HCT116 (cell line): ENCODE data around the gene KLF3. TPM values are rescaled to one million over a fixed set of nuclear protein-coding genes. Genes with fewer than 3 reads are reported as not detected.

ENCODE experiments used
- ATAC-seq: fragments of 200-7000 bp; cut with Tn5 transposase; 2 replicates; pipeline ENCODE4 v1.9.1; 2020; ENCODE audit warnings: mild to moderate bottlenecking, moderate library complexity
- BruUV-seq: library from RNA; stranded (reverse); fragments of 400-500 nt; replicated peaks from 2 replicates; lab custom pipeline; 2021; lab: Mats Ljungman, UMichigan
- CTCF ChIA-PET: fragments of 300-600 bp; sonication (Branson Sonifier 250); formaldehyde crosslinking; loops from one replicate; lab custom pipeline; 2021; ENCODE audit warnings: antibody characterized with exemption; lab: Charles Lee
- POLR2A ChIA-PET: fragments of 300-600, 350-600 bp; sonication (Branson Sonifier 250); formaldehyde crosslinking; loops from one replicate; lab custom pipeline; 2021; ENCODE audit warnings: antibody characterized with exemption; lab: Charles Lee
- RAD21 ChIA-PET, 2 experiments: fragments of 300-600 bp; sonication (Branson Sonifier 250); formaldehyde crosslinking; loops; one replicate each; lab custom pipeline; 2023; ENCODE audit warnings: low total read pairs in 2 of 2; ENCODE audit not compliant: uncharacterized antibody in 2 of 2, unreplicated experiment in 2 of 2, low non-redundant PET in 1 of 2; lab: Charles Lee
- DNase-seq: peaks from one replicate; pipeline ENCODE4 v3.0.0-alpha.2; 2010; ENCODE audit warnings: low read depth, low spot score
- H2AFZ ChIP-seq: fragments of 200-600 bp; shearing (Covaris generic), sonication (generic); 2 replicates; pipeline ENCODE4 v1.6.1; 2017; ENCODE audit warnings: low read depth, mixed run types, mixed read lengths, antibody characterized with exemption, low read length; ENCODE audit not compliant: poor library complexity, severe bottlenecking
- H3K27ac ChIP-seq: 2 replicates; pipeline ENCODE4 v1.5.1; 2012; ENCODE audit warnings: low read depth, low read length
- H3K27me3 ChIP-seq: fragments of 200-600 bp; sonication (generic); 2 replicates; pipeline ENCODE4 v1.6.1; 2016; ENCODE audit warnings: mixed run types, low read length, mixed read lengths; ENCODE audit not compliant: insufficient read depth
- H3K36me3 ChIP-seq, 2 experiments: fragments of 200-500 bp in 1 of 2; fragments of 200-600 bp in 1 of 2; sonication (Bioruptor generic) in 1 of 2; sonication (generic) in 1 of 2; 2 replicates each; pipeline versions ENCODE4 v1.5.1 to v1.6.1; 2014 to 2016; ENCODE audit warnings: low read length in 2 of 2, inconsistent platforms in 1 of 2, mixed read lengths in 1 of 2, mixed run types in 1 of 2; ENCODE audit not compliant: insufficient read depth in 2 of 2, control insufficient read depth in 1 of 2
- H3K4me1 ChIP-seq, 2 experiments: fragments of 200-600 bp in 1 of 2; sonication (generic) in 1 of 2; 2 replicates each; pipeline versions ENCODE4 v1.5.1 to v1.6.1; 2012 to 2017; ENCODE audit warnings: low read length in 2 of 2, inconsistent platforms in 1 of 2, mild to moderate bottlenecking in 1 of 2, mixed read lengths in 1 of 2, mixed run types in 1 of 2, moderate library complexity in 1 of 2; ENCODE audit not compliant: insufficient read depth in 2 of 2, control insufficient read depth in 1 of 2
- H3K4me2 ChIP-seq: fragments of 200-600 bp; sonication (generic); 2 replicates; pipeline ENCODE4 v1.6.1; 2017; ENCODE audit warnings: mixed run types, low read length, mixed read lengths
- H3K4me3 ChIP-seq, 2 experiments: fragments of 200-600 bp in 1 of 2; sonication (generic) in 1 of 2; replicated peaks in 1 of 2; 2 replicates each; pipeline ENCODE4 v1.5.1; 2011 to 2016; ENCODE audit warnings: low read length in 2 of 2, control low read depth in 1 of 2, low read depth in 1 of 2, mild to moderate bottlenecking in 1 of 2, mixed read lengths in 1 of 2, mixed run types in 1 of 2
- H3K79me2 ChIP-seq: fragments of 200-600 bp; sonication (generic); 2 replicates; pipeline ENCODE4 v1.6.1; 2017; ENCODE audit warnings: mild to moderate bottlenecking, mixed run types, low read length, moderate library complexity, mixed read lengths; ENCODE audit not compliant: insufficient read depth
- H3K9ac ChIP-seq: fragments of 200-600 bp; sonication (generic); 2 replicates; pipeline ENCODE4 v1.6.1; 2016; ENCODE audit warnings: low read length, mixed read lengths
- H3K9me2 ChIP-seq: fragments of 200-600 bp; sonication (generic), shearing (Covaris generic); 2 replicates; pipeline ENCODE4 v1.6.1; 2017; ENCODE audit warnings: mixed run types, mild to moderate bottlenecking, moderate library complexity; ENCODE audit not compliant: insufficient read depth
- H3K9me3 ChIP-seq, 2 experiments: fragments of 200-500 bp in 1 of 2; fragments of 200-600 bp in 1 of 2; sonication (Bioruptor generic) in 1 of 2; sonication (generic) in 1 of 2; 2 replicates each; pipeline ENCODE4 v1.6.1; 2014 to 2017; ENCODE audit warnings: low read length in 2 of 2, mixed read lengths in 2 of 2, inconsistent platforms in 1 of 2, low read depth in 1 of 2, mild to moderate bottlenecking in 1 of 2, mixed run types in 1 of 2, moderate library complexity in 1 of 2; ENCODE audit not compliant: control insufficient read depth in 1 of 2, insufficient read depth in 1 of 2
- H4K20me1 ChIP-seq: fragments of 200-600 bp; sonication (generic), shearing (Covaris generic); 2 replicates; pipeline ENCODE4 v1.6.1; 2017; ENCODE audit warnings: mixed run types, mild to moderate bottlenecking, moderate library complexity; ENCODE audit not compliant: insufficient read depth
- CBX3 ChIP-seq: IDR thresholded peaks from 2 replicates; pipeline ENCODE4 v1.6.1; 2012; ENCODE audit warnings: low read depth
- CEBPB ChIP-seq: IDR thresholded peaks from 2 replicates; pipeline ENCODE4 v1.6.1; 2012; ENCODE audit warnings: low read depth
- EGR1 ChIP-seq: IDR thresholded peaks from 2 replicates; pipeline ENCODE4 v1.6.1; 2012; ENCODE audit warnings: low read depth
- ELF1 ChIP-seq: IDR thresholded peaks from 2 replicates; pipeline ENCODE4 v1.6.1; 2012; ENCODE audit warnings: low read depth, borderline replicate concordance
- FOSL1 ChIP-seq: IDR thresholded peaks from 2 replicates; pipeline ENCODE4 v1.6.1; 2012; ENCODE audit warnings: low read depth
- JUND ChIP-seq: IDR thresholded peaks from 2 replicates; pipeline ENCODE4 v1.6.1; 2012
- MAX ChIP-seq: IDR thresholded peaks from 2 replicates; pipeline ENCODE4 v1.6.1; 2012
- POLR2A ChIP-seq: IDR thresholded peaks from 2 replicates; pipeline ENCODE4 v1.7.0; 2011; ENCODE audit warnings: borderline replicate concordance; ENCODE audit not compliant: insufficient read depth, insufficient read length; ENCODE audit errors: extremely low read depth
- RAD21 ChIP-seq: IDR thresholded peaks from 2 replicates; pipeline ENCODE4 v1.6.1; 2012; ENCODE audit warnings: low read depth, mild to moderate bottlenecking
- REST ChIP-seq: IDR thresholded peaks from 2 replicates; pipeline ENCODE4 v1.6.1; 2012; ENCODE audit warnings: low read depth
- SP1 ChIP-seq: IDR thresholded peaks from 2 replicates; pipeline ENCODE4 v1.6.1; 2012; ENCODE audit warnings: low read depth
- TCF7L2 ChIP-seq: IDR thresholded peaks from 2 replicates; pipeline ENCODE4 v1.7.0; 2011; ENCODE audit warnings: borderline replicate concordance, inconsistent platforms; ENCODE audit not compliant: insufficient read depth, insufficient read length; ENCODE audit errors: extremely low read depth
- YY1 ChIP-seq: IDR thresholded peaks from 2 replicates; pipeline ENCODE4 v1.6.1; 2011; ENCODE audit warnings: low read length, low read depth, moderate library complexity, mild to moderate bottlenecking; ENCODE audit not compliant: insufficient replicate concordance; ENCODE audit errors: extremely low read depth
- intact Hi-C: fragments of 100-400 bp; cut with micrococcal nuclease; formaldehyde crosslinking; loops from 2 replicates; pipeline ENCODE4 v1.10.0; 2022
- total RNA-seq: library from RNA; stranded (reverse); gene quantifications from one replicate; pipeline ENCODE4 v1.2.1, GENCODE V29; 2021; ENCODE audit not compliant: unreplicated experiment
- TF ChIP-seq, protein P1 (sequence below): IDR thresholded peaks from 2 replicates; pipeline ENCODE4 v1.6.1; 2012
- TF ChIP-seq, protein P2 (sequence below): IDR thresholded peaks from 2 replicates; pipeline ENCODE4 v1.6.1; 2011; ENCODE audit warnings: mild to moderate bottlenecking, low read length, moderate library complexity; ENCODE audit not compliant: insufficient replicate concordance; ENCODE audit errors: extremely low read depth

Gene KLF3
- total RNA-seq, 1 experiment from 2014 or later, result 44.2 TPM

DNA sequence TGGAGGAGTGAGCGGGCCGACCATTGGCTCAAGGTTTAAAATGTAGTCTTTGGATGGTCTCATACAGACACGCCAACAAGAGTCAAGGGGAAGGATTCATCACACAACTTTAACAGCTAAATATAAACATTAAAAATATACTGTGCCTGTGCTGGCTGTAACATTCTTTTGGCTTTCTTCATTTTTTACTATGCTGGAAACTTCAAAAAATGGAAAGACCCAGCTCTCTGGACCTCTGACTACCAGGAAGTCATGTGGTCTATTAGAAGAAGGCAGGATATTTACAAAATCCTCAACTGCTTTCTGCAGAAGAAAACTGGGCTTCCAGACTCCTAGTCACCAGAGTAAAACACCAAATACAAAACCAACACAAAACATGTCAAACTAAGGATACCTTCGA is 49.8 kb upstream of the KLF3 start (continued):
- no peak for TF ChIP-seq REST
- TF ChIP-seq YY1, result no peak
- TF ChIP-seq TCF7L2, result no peak
- TF ChIP-seq, protein P1, sequence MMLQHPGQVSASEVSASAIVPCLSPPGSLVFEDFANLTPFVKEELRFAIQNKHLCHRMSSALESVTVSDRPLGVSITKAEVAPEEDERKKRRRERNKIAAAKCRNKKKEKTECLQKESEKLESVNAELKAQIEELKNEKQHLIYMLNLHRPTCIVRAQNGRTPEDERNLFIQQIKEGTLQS, result no peak
- TF ChIP-seq EGR1, result no peak
- no peak for TF ChIP-seq MAX
- TF ChIP-seq RAD21, result no peak
- no peak for TF ChIP-seq SP1
- no peak for TF ChIP-seq FOSL1
- no peak for TF ChIP-seq ELF1
- TF ChIP-seq, all 23 proteins: peak for 0

- Histone ChIP-seq H2AFZ (no peak overlapping the region), H3K36me3 (no peaks in the 10 kb centered on the region), H3K4me3 (no peak overlapping the region), H3K27me3 (no peaks in the 10 kb centered on the region), H3K4me2 (no peak overlapping the region), H3K79me2 (no peaks in the 10 kb centered on the region), H3K9ac (no peak overlapping the region), H3K4me1 (peaks cover 7% of the 10 kb centered on the region in 2 experiments; a peak in 3 of 4 replicates), H3K9me3 (no peaks in the 10 kb centered on the region), H3K9me2 (no peaks in the 10 kb centered on the region), H4K20me1 (no peaks in the 10 kb centered on the region), H3K27ac (no peak overlapping the region)
- POLR2A ChIA-PET, result no interaction called here
- DNase-seq, result no peak
- no peak for ATAC-seq
- BruUV-seq, result no TSS peak
- CTCF ChIA-PET, result no interaction called here
- RAD21 ChIA-PET, result no interaction called here
- intact Hi-C loops, result no loop called here
- no peak for TF ChIP-seq ELF1
- no peak for TF ChIP-seq CBX3
- TF ChIP-seq RAD21, result no peak
- TF ChIP-seq EGR1, result no peak
- TF ChIP-seq CEBPB, result no peak
- TF ChIP-seq MAX, result no peak
- TF ChIP-seq, protein P2, sequence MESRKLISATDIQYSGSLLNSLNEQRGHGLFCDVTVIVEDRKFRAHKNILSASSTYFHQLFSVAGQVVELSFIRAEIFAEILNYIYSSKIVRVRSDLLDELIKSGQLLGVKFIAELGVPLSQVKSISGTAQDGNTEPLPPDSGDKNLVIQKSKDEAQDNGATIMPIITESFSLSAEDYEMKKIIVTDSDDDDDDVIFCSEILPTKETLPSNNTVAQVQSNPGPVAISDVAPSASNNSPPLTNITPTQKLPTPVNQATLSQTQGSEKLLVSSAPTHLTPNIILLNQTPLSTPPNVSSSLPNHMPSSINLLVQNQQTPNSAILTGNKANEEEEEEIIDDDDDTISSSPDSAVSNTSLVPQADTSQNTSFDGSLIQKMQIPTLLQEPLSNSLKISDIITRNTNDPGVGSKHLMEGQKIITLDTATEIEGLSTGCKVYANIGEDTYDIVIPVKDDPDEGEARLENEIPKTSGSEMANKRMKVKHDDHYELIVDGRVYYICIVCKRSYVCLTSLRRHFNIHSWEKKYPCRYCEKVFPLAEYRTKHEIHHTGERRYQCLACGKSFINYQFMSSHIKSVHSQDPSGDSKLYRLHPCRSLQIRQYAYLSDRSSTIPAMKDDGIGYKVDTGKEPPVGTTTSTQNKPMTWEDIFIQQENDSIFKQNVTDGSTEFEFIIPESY, result no peak
- no peak for TF ChIP-seq FOSL1
- TF ChIP-seq REST, result no peak
- TF ChIP-seq JUND, result no peak
- TF ChIP-seq POLR2A, result no peak
Observed at GRCh38 chr4:38615847-38616246, 48.2 kb upstream of the KLF3 start.
